ENCODE data around the gene CALHM3.
"Not testable (repeated sequence)": the region's sequence is repeated elsewhere in the genome, so short reads cannot be mapped to it uniquely, and the experiment has no call there.

The CALHM3 gene

GRCh38 chr10:103501186-103501585, 22.1 kb upstream of the CALHM3 start:
- DNase-seq = no peak

- DNase-seq = no peak
These were observed 21.4 kb upstream of the CALHM3 start for GRCh38 chr10:103500481-103500880.

- DNase-seq = no peak
These were observed 20.8 kb upstream of the CALHM3 start for GRCh38 chr10:103499881-103500280.

- no peak for DNase-seq
These were observed 20.0 kb upstream of the CALHM3 start for GRCh38 chr10:103498936-103499638.

GRCh38 chr10:103497161-103497915, 18.3 kb upstream of the CALHM3 start:
- DNase-seq = no peak

GRCh38 chr10:103495321-103495720, 16.3 kb upstream of the CALHM3 start:
- no peak for DNase-seq

GRCh38 chr10:103493916-103494877, 15.2 kb upstream of the CALHM3 start:
- no peak for DNase-seq

GRCh38 chr10:103493362-103493915, 14.4 kb upstream of the CALHM3 start, which contains the start of gene NEURL1:
Gene NEURL1 (plus strand): TSS chr10:103493705. CDS start chr10:103494388, 683 bp downstream.
- no peak for DNase-seq

- no peak for DNase-seq
These were observed 13.7 kb upstream of the CALHM3 start for GRCh38 chr10:103492655-103493261.

- no peak for DNase-seq
These were observed 12.8 kb upstream of the CALHM3 start for GRCh38 chr10:103491729-103492364.

- DNase-seq = no peak
These were observed 11.9 kb upstream of the CALHM3 start for GRCh38 chr10:103490986-103491314.

- no peak for DNase-seq
These were observed 8.3 kb upstream of the CALHM3 start for GRCh38 chr10:103487410-103487708.

GRCh38 chr10:103486635-103487409, 7.8 kb upstream of the CALHM3 start:
- DNase-seq = not testable (repeated sequence)

- DNase-seq = peak; percentile 34
These were observed 3.0 kb upstream of the CALHM3 start for GRCh38 chr10:103481974-103482531.

- no peak for DNase-seq
These were observed 1.5 kb upstream of the CALHM3 start for GRCh38 chr10:103480521-103480920.

GRCh38 chr10:103478671-103479070, 369 bp downstream of the CALHM3 start:
- no peak for DNase-seq

- no peak for DNase-seq
These were observed 2.8 kb downstream of the CALHM3 start for GRCh38 chr10:103476046-103476768.

GRCh38 chr10:103475437-103475836, 3.6 kb downstream of the CALHM3 start:
- no peak for DNase-seq

GRCh38 chr10:103474077-103474476, 5.0 kb downstream of the CALHM3 start:
- DNase-seq = no peak

GRCh38 chr10:103473261-103473671, 5.8 kb downstream of the CALHM3 start:
- DNase-seq = no peak

Measured in NCI-H2029 treated with DMSO at 0.1 percent for 48 hours (cell line).